Esophagus muscularis mucosa (tissue), 4 donors: Measurements from ENCODE around the gene SLC24A4.
"Not testable (repeated sequence)": the region's sequence is repeated elsewhere in the genome, so short reads cannot be mapped to it uniquely, and the experiment has no call there.

Experiments
- EP300 ChIP-seq: sonication (generic); formaldehyde crosslinking; IDR thresholded peaks from one replicate; pipeline ENCODE4 v1.6.1; 2017; ENCODE audit warnings: antibody characterized with exemption
- POLR2A ChIP-seq: fragments of 450-650 bp; IDR thresholded peaks from one replicate; pipeline ENCODE4 v1.6.1; 2017; ENCODE audit warnings: antibody characterized with exemption, moderate library complexity, mild to moderate bottlenecking, low read depth
- POLR2AphosphoS5 ChIP-seq, 2 donors: sonication (generic); formaldehyde crosslinking; IDR thresholded peaks; one replicate each; pipeline ENCODE4 v1.6.1; 2017; ENCODE audit warnings: antibody characterized with exemption in 2 of 2
- TF ChIP-seq, protein P1 (sequence below), 3 experiments: fragments of 200-600 bp in 2 of 3; fragments of 450-650 bp in 1 of 3; sonication (generic) in 2 of 3; IDR thresholded peaks; one replicate each; pipeline ENCODE4 v1.5.1; 2017 to 2019; ENCODE audit warnings: antibody characterized with exemption in 3 of 3, mild to moderate bottlenecking in 2 of 3, moderate library complexity in 1 of 3

DNA sequence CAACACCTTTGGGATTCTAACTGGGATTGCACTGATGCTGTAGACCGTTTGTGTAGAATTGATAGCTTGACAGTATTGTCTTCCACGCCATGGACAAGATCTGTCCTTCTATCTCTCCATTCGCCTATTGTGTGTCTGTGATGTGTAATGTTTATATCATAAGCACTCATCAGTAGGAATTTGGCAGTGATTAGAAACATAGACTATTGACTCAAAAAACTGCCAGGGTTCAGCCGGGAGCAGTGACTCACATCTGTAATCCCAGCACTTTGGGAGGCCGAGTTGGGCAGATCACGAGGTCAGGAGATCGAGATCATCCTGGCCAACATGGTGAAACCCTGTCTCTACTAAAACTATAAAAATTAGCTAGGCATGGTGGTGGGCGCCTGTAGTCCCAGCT is 213.3 kb downstream of the SLC24A4 start:
- TF ChIP-seq, protein P1, sequence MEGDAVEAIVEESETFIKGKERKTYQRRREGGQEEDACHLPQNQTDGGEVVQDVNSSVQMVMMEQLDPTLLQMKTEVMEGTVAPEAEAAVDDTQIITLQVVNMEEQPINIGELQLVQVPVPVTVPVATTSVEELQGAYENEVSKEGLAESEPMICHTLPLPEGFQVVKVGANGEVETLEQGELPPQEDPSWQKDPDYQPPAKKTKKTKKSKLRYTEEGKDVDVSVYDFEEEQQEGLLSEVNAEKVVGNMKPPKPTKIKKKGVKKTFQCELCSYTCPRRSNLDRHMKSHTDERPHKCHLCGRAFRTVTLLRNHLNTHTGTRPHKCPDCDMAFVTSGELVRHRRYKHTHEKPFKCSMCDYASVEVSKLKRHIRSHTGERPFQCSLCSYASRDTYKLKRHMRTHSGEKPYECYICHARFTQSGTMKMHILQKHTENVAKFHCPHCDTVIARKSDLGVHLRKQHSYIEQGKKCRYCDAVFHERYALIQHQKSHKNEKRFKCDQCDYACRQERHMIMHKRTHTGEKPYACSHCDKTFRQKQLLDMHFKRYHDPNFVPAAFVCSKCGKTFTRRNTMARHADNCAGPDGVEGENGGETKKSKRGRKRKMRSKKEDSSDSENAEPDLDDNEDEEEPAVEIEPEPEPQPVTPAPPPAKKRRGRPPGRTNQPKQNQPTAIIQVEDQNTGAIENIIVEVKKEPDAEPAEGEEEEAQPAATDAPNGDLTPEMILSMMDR (IDR thresholded peaks at IDR 0.05), result not testable (repeated sequence)
- TF ChIP-seq POLR2A; POLR2AphosphoS5 (IDR thresholded peaks at IDR 0.05); EP300: not testable (repeated sequence)
